Testis (tissue), 3 donors: ENCODE measurements around the gene PIP5KL1. TPM values are rescaled to one million over a fixed set of nuclear protein-coding genes. Genes with fewer than 3 reads are reported as not detected.

Experiments
- DNase-seq: peaks from one replicate; pipeline ENCODE4 v3.0.0-alpha.2; 2019
- H3K27ac ChIP-seq, 2 donors: fragments of 200-600 bp; sonication (generic); one replicate each; pipeline ENCODE4 v1.5.1; 2019
- H3K27me3 ChIP-seq: fragments of 200-600 bp; sonication (generic); one replicate; pipeline ENCODE4 v1.5.1; 2019
- H3K36me3 ChIP-seq: fragments of 200-600 bp; sonication (generic); one replicate; pipeline ENCODE4 v1.5.1; 2017; ENCODE audit warnings: low read depth; ENCODE audit errors: missing control alignments
- H3K4me1 ChIP-seq: fragments of 200-600 bp; sonication (generic); one replicate; pipeline ENCODE4 v1.5.1; 2019
- H3K4me3 ChIP-seq, 2 donors: fragments of 200-600 bp; sonication (generic); one replicate each; pipeline ENCODE4 v1.5.1; 2017 to 2019
- H3K9me3 ChIP-seq: fragments of 200-600 bp; sonication (generic); one replicate; pipeline ENCODE4 v1.5.1; 2017
- CTCF ChIP-seq, 3 experiments: fragments of 450-650 bp in 2 of 3; fragments of 200-600 bp in 1 of 3; sonication (generic) in 1 of 3; IDR thresholded peaks; one replicate each; pipeline ENCODE4 v1.5.1; 2016 to 2019; ENCODE audit warnings: antibody characterized with exemption in 3 of 3, mild to moderate bottlenecking in 2 of 3, moderate library complexity in 1 of 3
- POLR2A ChIP-seq: fragments of 450-650 bp; IDR thresholded peaks from one replicate; pipeline ENCODE4 v1.6.1; 2017; ENCODE audit warnings: antibody characterized with exemption, mild to moderate bottlenecking, moderate library complexity
- WGBS, 2 donors: methylation state at CpG; one replicate each; pipeline ENCODE4 v1.1.5; 2018; 5-methylcytosine and 5-hydroxymethylcytosine counted together
- intact Hi-C: fragments of 100-400 bp; cut with DNase I; formaldehyde crosslinking; loops from one replicate; pipeline ENCODE4 v1.15.1; 2023; ENCODE audit warnings: low total_unique reads
- polyA plus RNA-seq: library from polyadenylated mRNA; stranded (reverse); fragments of 350-450 nt; fragmentation: Illumina TruSeq; extraction: RNeasy Lipid Tissue Mini Kit (QIAGEN cat#74804); gene quantifications from one replicate; pipeline ENCODE4 v1.2.3, GENCODE V29; 2014; ENCODE audit warnings: low read depth, low replicate concordance; ENCODE audit not compliant: insufficient read depth
- total RNA-seq, 2 donors: library from RNA; depleted of rRNA; stranded (reverse); fragments of >200 nt; gene quantifications; one replicate each; pipeline ENCODE4 v1.2.3, GENCODE V29; 2016

The PIP5KL1 gene
- total and polyA plus RNA-seq, 3 donors from 2014 or later, result 3.9 to 10.2 (median 8.4) TPM

GRCh38 chr9:127896395-127897192, 34.0 kb downstream of the PIP5KL1 start:
- no peaks in the 10 kb centered on the region for H3K27me3 ChIP-seq
- no peak for TF ChIP-seq CTCF (IDR thresholded peaks at IDR 0.05)
- no peak for TF ChIP-seq POLR2A
- peaks cover 28% of the 10 kb centered on the region for H3K4me1 ChIP-seq
- no peaks in the 10 kb centered on the region for H3K9me3 ChIP-seq
- peak; percentile 49 for DNase-seq
- intact Hi-C loops, result no loop called here
- H3K36me3 ChIP-seq, result no peaks in the 10 kb centered on the region
- peak overlapping the region; percentile 17 to 94 for H3K4me3 ChIP-seq
- WGBS, 2 donors, result 26 to 39% methylated on average over 8 to 16 of the region's 16 CpGs
- H3K27ac ChIP-seq, result peak overlapping the region; percentile 92 to 94

- no peaks in the 10 kb centered on the region for H3K27me3 ChIP-seq
- DNase-seq, result no peak
- intact Hi-C loops, result no loop called here
- no peaks in the 10 kb centered on the region for H3K9me3 ChIP-seq
- H3K36me3 ChIP-seq, result no peaks in the 10 kb centered on the region
- peaks cover 24% of the 10 kb centered on the region for H3K4me1 ChIP-seq
- no peak overlapping the region for H3K4me3 ChIP-seq
- WGBS, 2 donors, result 86 to 92% methylated on average over 8 of the region's 8 CpGs
- H3K27ac ChIP-seq, result peak overlapping the region; percentile 92 to 94
- TF ChIP-seq CTCF (IDR thresholded peaks at IDR 0.05) (no peak), POLR2A (no peak)
Measured at GRCh38 chr9:127895811-127896210, 34.8 kb downstream of the PIP5KL1 start.

- intact Hi-C loops, result no loop called here
- Histone ChIP-seq H3K27ac (no peak overlapping the region), H3K27me3 (no peaks in the 10 kb centered on the region), H3K36me3 (no peaks in the 10 kb centered on the region), H3K4me1 (peaks cover 20% of the 10 kb centered on the region), H3K4me3 (no peak overlapping the region), H3K9me3 (no peaks in the 10 kb centered on the region)
- WGBS, 2 donors, result 90 to 92% methylated on average over 4 of the region's 4 CpGs
- DNase-seq, result no peak
- TF ChIP-seq CTCF (IDR thresholded peaks at IDR 0.05), result no peak
- no peak for TF ChIP-seq POLR2A
Measured at GRCh38 chr9:127893392-127893791, 37.2 kb downstream of the PIP5KL1 start.

GRCh38 chr9:127892831-127893230, 37.7 kb downstream of the PIP5KL1 start:
- H3K4me1 ChIP-seq, result peaks cover 17% of the 10 kb centered on the region
- WGBS, 2 donors, result 84 to 88% methylated on average over 6 of the region's 6 CpGs
- intact Hi-C loops, result no loop called here

More at GRCh38 chr9:127892831-127893230, 37.7 kb downstream of the PIP5KL1 start:
- Histone ChIP-seq H3K4me3 (no peak overlapping the region), H3K27ac (no peak overlapping the region), H3K27me3 (no peaks in the 10 kb centered on the region), H3K9me3 (no peaks in the 10 kb centered on the region), H3K36me3 (no peaks in the 10 kb centered on the region)
- TF ChIP-seq POLR2A (no peak), CTCF (IDR thresholded peaks at IDR 0.05) (no peak)
- DNase-seq, result no peak
